GM10266 (cell line): ENCODE results near the gene ERFE.

Experiments
- DNase-seq: peaks from one replicate; pipeline ENCODE4 v3.0.0; 2012; ENCODE audit errors: extremely low spot score
- TF ChIP-seq, protein P1 (sequence below): IDR thresholded peaks from 2 replicates; pipeline ENCODE4 v1.5.1; 2012; ENCODE audit warnings: mild to moderate bottlenecking, low read depth; ENCODE audit not compliant: control insufficient read depth, insufficient read depth; ENCODE audit errors: missing control alignments

Gene ERFE

DNA sequence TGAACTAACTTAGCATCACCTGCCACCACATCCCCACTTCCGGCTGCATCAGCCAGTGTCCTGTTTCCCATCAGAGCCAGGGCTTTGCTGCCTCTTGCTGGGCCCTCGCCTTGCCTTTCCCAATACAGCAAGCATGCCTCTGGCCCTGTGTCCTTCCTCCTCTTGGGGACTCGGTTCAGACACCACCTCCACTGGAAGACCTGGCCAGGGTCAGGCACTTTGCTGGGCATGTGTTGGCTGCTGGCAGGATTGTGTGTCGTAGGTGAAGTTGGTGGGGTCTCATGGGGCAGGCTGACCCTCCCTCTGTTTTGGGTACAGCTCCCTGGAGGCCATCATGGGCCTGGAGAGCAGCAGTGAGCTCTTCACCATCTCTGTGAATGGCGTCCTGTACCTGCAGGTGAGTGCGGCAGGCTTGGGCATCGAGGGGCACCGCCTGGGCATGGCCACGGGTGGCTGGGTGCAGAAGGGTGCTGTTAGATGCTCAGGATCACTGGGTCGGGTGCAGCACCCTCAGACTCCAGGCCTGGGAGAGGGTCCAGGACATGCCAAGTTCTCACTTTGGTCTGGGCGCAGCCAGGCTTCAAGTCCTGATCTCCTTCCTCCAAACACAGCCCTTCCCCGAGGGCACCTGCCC, 6.6 kb downstream of the ERFE start:
- TF ChIP-seq, protein P1, sequence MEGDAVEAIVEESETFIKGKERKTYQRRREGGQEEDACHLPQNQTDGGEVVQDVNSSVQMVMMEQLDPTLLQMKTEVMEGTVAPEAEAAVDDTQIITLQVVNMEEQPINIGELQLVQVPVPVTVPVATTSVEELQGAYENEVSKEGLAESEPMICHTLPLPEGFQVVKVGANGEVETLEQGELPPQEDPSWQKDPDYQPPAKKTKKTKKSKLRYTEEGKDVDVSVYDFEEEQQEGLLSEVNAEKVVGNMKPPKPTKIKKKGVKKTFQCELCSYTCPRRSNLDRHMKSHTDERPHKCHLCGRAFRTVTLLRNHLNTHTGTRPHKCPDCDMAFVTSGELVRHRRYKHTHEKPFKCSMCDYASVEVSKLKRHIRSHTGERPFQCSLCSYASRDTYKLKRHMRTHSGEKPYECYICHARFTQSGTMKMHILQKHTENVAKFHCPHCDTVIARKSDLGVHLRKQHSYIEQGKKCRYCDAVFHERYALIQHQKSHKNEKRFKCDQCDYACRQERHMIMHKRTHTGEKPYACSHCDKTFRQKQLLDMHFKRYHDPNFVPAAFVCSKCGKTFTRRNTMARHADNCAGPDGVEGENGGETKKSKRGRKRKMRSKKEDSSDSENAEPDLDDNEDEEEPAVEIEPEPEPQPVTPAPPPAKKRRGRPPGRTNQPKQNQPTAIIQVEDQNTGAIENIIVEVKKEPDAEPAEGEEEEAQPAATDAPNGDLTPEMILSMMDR, result no peak
- peak; percentile 32 for DNase-seq

DNA sequence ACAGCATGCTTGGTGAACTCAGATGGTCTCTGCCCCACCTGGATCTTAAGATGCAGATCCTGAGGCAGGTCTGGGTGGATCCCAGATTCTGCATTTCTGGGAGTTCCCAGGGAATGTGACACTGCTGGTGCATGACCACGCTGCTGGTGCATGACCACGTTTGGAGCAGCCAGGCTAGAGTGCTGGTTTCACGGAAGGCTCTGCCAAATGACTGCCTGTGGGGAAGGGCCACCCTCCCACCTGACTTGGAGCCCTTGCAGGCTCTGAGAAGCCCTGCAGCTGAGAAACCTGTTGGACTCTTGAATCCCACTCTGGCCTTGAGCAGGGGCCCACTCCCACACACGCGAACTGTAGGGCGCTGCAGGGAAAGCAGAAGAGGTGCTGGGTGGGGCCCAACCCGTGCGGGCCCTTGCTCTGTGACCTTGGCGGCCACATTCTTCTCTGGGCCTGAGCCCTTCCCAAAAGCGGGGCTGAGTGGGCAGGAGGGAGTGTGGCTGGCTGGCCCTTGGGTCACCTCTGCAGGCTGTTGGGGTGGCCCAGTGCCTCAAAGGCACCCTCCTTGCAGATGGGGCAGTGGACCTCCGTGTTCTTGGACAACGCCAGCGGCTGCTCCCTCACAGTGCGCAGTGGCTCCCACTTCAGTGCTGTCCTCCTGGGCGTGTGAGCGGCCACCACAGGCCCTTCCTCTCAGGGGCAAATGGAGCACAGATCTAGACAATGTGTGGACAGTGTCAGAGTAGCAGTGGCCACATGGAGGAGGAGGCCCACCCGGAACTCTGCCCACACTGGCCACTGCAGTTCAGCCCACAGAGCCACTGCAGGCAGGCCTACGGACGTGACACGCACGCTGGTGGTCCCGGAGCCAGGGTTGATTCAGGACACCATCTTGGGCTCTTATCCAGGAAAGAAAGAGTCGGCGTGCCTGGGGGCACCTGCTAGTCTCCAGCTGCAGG, 7.9 kb downstream of the ERFE start:
- no peak for DNase-seq
- TF ChIP-seq, protein P1, result no peak

DNA sequence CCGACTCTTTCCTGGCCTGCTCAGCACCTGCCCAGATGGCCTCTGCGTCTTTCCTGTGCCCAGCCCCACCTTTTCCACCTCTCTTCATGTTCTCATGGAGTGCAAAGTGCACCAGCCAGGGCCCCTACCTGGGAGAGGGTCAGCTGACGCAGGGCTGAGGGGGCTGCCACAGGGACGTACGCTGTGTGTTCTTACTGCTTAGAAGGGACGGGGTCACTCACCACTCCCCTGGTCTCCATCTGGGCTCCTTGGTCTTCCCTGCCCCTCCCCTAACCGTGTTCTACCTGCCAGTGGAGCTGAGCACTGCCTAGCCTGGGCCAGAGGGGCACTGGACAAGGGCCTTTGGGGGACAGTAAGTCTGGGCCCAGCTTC, 8.6 kb downstream of the ERFE start:
- peak; percentile 20 for DNase-seq
- TF ChIP-seq, protein P1, result no peak

DNA sequence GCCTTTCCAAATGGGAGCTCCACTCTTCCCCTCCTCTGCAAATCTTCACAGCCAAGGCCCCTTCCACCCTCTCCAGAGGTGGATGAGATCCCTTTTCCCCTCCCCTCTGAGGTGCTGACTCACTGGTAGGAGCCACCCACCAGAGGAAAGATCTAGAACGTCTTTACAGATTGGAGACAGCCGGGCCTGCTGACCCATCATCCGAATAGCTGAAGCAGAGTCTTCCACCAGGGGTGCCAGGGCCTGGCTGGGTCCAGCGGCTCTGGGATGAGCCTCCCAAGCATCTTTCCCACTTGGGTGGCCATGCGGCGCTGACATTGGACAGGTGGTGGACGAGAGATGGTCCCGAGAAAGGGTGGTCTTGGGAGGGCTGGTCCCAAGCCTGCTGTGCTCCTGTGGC, 9.0 kb downstream of the ERFE start:
- TF ChIP-seq, protein P1, result no peak
- DNase-seq, result peak; percentile 27

DNA sequence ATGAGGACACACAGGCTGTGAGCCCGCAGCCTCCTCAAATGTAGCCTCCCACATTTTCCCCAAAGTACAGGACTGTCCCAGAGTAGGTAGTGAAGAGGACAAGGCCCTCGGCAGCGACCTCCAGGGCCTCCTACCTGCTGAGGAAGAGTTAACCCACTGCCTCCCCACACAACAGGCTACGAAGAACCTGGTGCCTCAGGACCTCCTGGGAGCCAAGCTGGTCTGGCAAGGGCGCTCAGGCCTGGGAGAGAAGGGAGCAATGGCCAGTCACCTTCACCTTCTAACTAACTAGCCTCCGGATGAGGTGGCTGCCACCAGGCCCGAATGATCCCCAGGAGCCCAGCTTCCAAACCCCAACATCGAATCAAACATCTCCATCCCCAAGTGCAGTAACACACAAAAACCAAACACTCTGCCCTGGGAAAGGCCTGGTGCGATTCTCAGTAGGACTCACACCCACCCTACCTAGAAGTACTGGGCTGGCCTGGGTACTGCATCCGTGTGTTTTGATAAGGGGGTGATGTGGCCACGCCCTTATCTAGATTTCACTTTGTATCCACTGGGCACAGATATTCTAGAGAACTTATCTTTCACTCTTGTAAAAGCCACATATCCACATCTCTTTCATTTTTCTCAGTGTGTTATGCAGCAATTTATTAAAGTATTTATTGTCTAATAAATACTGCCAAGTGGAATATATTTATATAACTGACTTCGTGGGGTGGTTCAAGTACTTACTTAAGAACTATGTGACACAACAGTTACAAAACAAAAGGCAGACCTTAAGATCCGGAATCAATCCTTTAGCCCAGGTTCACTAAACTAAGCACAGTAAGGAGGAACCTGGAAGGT, 9.7 kb downstream of the ERFE start:
- TF ChIP-seq, protein P1, result no peak
- no peak for DNase-seq

DNA sequence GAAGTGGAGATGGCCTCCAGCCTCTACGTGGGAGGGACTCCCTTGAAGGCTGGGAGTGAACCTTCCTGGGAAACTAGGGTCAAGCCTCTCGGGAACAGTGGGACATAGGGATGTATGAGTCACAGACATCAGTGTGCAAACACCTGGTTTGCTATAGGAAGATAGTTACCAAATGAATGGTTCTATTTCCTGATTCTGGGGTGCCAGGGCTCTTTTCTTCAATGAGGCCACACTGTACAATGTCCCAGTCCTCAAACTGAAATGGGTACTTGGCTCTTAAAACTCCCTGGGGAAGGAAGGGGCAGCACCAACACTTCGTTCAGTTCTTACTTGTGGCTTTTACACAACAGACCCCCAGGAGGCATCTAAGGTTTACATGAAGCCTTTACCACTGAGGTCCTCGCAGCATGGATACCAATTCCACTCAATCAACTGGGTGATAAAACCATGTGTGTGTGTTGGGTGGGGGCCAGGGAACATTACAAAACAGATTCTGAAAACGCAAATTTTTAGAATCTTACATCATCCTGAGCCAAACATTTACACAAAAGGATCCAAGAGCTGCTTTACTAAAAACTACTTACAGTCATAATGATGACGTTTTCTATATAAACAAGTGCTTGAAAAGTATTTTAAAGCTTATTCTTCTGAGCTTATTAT, 10.4 kb downstream of the ERFE start:
- TF ChIP-seq, protein P1, result no peak
- DNase-seq, result no peak
